Glutamatergic neuron (in vitro differentiated cells): Measurements from ENCODE around the gene GJB5. TPM values are rescaled to one million over a fixed set of nuclear protein-coding genes. Genes with fewer than 3 reads are reported as not detected.

Experiments
- DNase-seq: peaks from one replicate; pipeline ENCODE4 v3.0.0; 2022
- H3K27ac Mint-ChIP-seq: one replicate; pipeline ENCODE4 v1.8.0; 2020; ENCODE audit warnings: mild to moderate bottlenecking, mixed read lengths, inconsistent platforms; ENCODE audit not compliant: unreplicated experiment
- H3K27me3 Mint-ChIP-seq: one replicate; pipeline ENCODE4 v1.8.0; 2020; ENCODE audit warnings: mild to moderate bottlenecking, moderate library complexity, mixed read lengths, inconsistent platforms; ENCODE audit not compliant: unreplicated experiment
- H3K36me3 Mint-ChIP-seq: one replicate; pipeline ENCODE4 v1.8.0; 2020; ENCODE audit warnings: mild to moderate bottlenecking, mixed read lengths, inconsistent platforms; ENCODE audit not compliant: unreplicated experiment
- H3K4me1 Mint-ChIP-seq: one replicate; pipeline ENCODE4 v1.8.0; 2020; ENCODE audit warnings: mild to moderate bottlenecking, low read depth, mixed read lengths, inconsistent platforms; ENCODE audit not compliant: unreplicated experiment
- H3K4me3 Mint-ChIP-seq: one replicate; pipeline ENCODE4 v1.8.0; 2020; ENCODE audit warnings: mild to moderate bottlenecking, mixed read lengths, inconsistent platforms; ENCODE audit not compliant: unreplicated experiment
- H3K9me3 Mint-ChIP-seq: one replicate; pipeline ENCODE4 v1.8.0; 2020; ENCODE audit warnings: mild to moderate bottlenecking, moderate library complexity, mixed read lengths, inconsistent platforms; ENCODE audit not compliant: unreplicated experiment
- CTCF ChIP-seq: fragments of 200-600 bp; sonication (generic); IDR thresholded peaks from one replicate; pipeline ENCODE4 v1.5.0; 2021; ENCODE audit not compliant: partially characterized antibody, unreplicated experiment
- long read RNA-seq: library from polyadenylated mRNA; unstranded; transcript quantifications from one replicate; pipeline ENCODE4 v2.0.0, GENCODE V29; 2020; ENCODE audit not compliant: unreplicated experiment
- total RNA-seq: library from RNA; stranded (reverse); fragmentation: NEBNext Ultra II Directional; extraction: Animal tissue kit (Norgen Biotek cat#: 25700); gene quantifications from one replicate; pipeline ENCODE4 v1.2.1, GENCODE V29; 2021; ENCODE audit not compliant: unreplicated experiment

Gene GJB5
- total RNA-seq, result not detected
- long read RNA-seq, result 0 reads

GRCh38 chr1:34754964-34755637 lies at the start of gene GJB5:
Gene GJB5, plus strand, starts transcription at chr1:34755047. Its CDS starts 2,284 bp downstream, at chr1:34757331.
- H3K4me1 Mint-ChIP-seq, result no peaks in the 10 kb centered on the region

GRCh38 chr1:34705077-34705476 lies 49.8 kb upstream of the GJB5 start:
- no peak overlapping the region for H3K27ac Mint-ChIP-seq
- H3K9me3 Mint-ChIP-seq, result no peaks in the 10 kb centered on the region
- H3K4me1 Mint-ChIP-seq, result peaks cover 11% of the 10 kb centered on the region
- no peak for TF ChIP-seq CTCF
- H3K4me3 Mint-ChIP-seq, result no peak overlapping the region
- H3K27me3 Mint-ChIP-seq, result no peaks in the 10 kb centered on the region
- no peaks in the 10 kb centered on the region for H3K36me3 Mint-ChIP-seq
- DNase-seq, result no peak

More at GRCh38 chr1:34754964-34755637, at the start of gene GJB5:
- no peaks in the 10 kb centered on the region for H3K36me3 Mint-ChIP-seq
- peaks cover 2% of the 10 kb centered on the region for H3K9me3 Mint-ChIP-seq
- H3K27me3 Mint-ChIP-seq, result peaks cover 3% of the 10 kb centered on the region
- no peak for TF ChIP-seq CTCF
- DNase-seq, result no peak
- no peak within 1 kb of the TSS for H3K27ac Mint-ChIP-seq
- no peak within 1 kb of the TSS for H3K4me3 Mint-ChIP-seq

DNA sequence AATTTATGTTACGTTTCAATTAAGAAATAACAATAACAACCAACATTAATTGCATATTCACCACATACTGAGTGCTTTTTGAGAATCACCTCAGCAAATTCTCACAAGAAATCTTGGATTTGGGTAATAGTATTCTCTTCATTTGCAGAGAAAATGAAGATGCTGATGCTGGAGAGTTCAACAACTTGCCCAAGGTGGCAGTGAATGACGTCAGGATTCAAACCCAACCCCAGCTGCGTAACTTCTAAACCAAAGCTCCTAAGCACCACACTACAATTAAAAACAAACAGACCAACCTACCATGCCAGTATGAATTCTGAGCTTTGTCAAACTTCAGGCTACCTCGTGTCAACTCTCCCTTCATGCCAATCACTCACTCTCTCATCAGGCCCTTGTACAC lies 46.7 kb upstream of the GJB5 start:
- no peaks in the 10 kb centered on the region for H3K36me3 Mint-ChIP-seq
- H3K4me1 Mint-ChIP-seq, result peaks cover 11% of the 10 kb centered on the region
- TF ChIP-seq CTCF, result no peak
- no peaks in the 10 kb centered on the region for H3K9me3 Mint-ChIP-seq
- no peak for DNase-seq
- H3K4me3 Mint-ChIP-seq, result no peak overlapping the region
- no peak overlapping the region for H3K27ac Mint-ChIP-seq
- peaks cover 2% of the 10 kb centered on the region for H3K27me3 Mint-ChIP-seq

- Mint-ChIP-seq H3K9me3 (no peaks in the 10 kb centered on the region), H3K27me3 (peaks cover 2% of the 10 kb centered on the region), H3K27ac (no peak overlapping the region), H3K4me1 (peaks cover 11% of the 10 kb centered on the region), H3K36me3 (no peaks in the 10 kb centered on the region), H3K4me3 (no peak overlapping the region)
- TF ChIP-seq CTCF, result no peak
- DNase-seq, result no peak
Observed at GRCh38 chr1:34709547-34709946, 45.3 kb upstream of the GJB5 start.

DNA sequence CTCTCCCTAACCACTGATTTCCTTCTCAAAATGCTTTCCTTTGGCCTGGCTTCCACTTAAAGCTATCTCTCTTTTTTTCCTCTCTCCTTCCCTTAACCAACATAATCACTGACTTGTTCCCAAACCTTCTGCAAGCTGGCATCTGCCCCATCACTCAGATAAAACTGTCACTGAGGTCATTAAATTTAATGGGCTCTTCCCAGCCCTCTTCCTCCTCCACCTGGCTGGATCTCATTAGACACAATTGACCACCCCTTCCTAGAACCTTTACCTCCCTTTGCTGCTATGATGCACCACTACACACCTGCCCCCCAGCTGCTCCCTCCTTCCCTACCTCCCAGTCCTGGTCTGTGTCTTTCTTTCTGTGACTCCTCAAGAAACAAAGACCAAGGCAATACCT lies 44.0 kb upstream of the GJB5 start:
- peaks cover 4% of the 10 kb centered on the region for H3K27me3 Mint-ChIP-seq
- H3K4me3 Mint-ChIP-seq, result no peak overlapping the region
- no peak for TF ChIP-seq CTCF
- H3K9me3 Mint-ChIP-seq, result no peaks in the 10 kb centered on the region
- peak overlapping the region; percentile 14 for H3K27ac Mint-ChIP-seq
- H3K36me3 Mint-ChIP-seq, result no peaks in the 10 kb centered on the region
- H3K4me1 Mint-ChIP-seq, result peaks cover under 1% of the 10 kb centered on the region
- DNase-seq, result no peak
